Esophagus (tissue), 2 donors: Measurements from ENCODE around the gene ALLC. TPM values are rescaled to one million over a fixed set of nuclear protein-coding genes. Genes with fewer than 3 reads are reported as not detected.

Experiments used
- H3K27ac ChIP-seq, 2 donors: one replicate each; pipeline ENCODE4 v1.5.1; 2013; ENCODE audit warnings: low read depth in 2 of 2, mild to moderate bottlenecking in 2 of 2, inconsistent platforms in 1 of 2, low read length in 1 of 2, moderate library complexity in 1 of 2
- H3K27me3 ChIP-seq, 2 donors: one replicate each; pipeline ENCODE4 v1.6.1; 2013; ENCODE audit warnings: low read length in 2 of 2, control low read depth in 1 of 2, mild to moderate bottlenecking in 1 of 2; ENCODE audit not compliant: insufficient read depth in 2 of 2, control insufficient read depth in 1 of 2
- H3K36me3 ChIP-seq, 2 donors: one replicate each; pipeline ENCODE4 v1.6.1; 2013; ENCODE audit warnings: low read length in 1 of 2; ENCODE audit not compliant: control insufficient read depth in 2 of 2, insufficient read depth in 2 of 2
- H3K4me1 ChIP-seq, 2 donors: one replicate each; pipeline ENCODE4 v1.6.1; 2013; ENCODE audit warnings: low read length in 1 of 2; ENCODE audit not compliant: control insufficient read depth in 2 of 2, insufficient read depth in 2 of 2
- H3K4me3 ChIP-seq, 2 donors: one replicate each; pipeline ENCODE4 v1.5.1; 2013; ENCODE audit warnings: low read length in 2 of 2, mild to moderate bottlenecking in 2 of 2, low read depth in 1 of 2, moderate library complexity in 1 of 2
- H3K9me3 ChIP-seq, 2 donors: one replicate each; pipeline ENCODE4 v1.6.1; 2013; ENCODE audit warnings: mild to moderate bottlenecking in 2 of 2, low read depth in 1 of 2, low read length in 1 of 2, moderate library complexity in 1 of 2; ENCODE audit not compliant: control insufficient read depth in 2 of 2, insufficient read depth in 1 of 2
- WGBS, 2 donors: extraction: QIAGEN DNeasy Blood & Tissue Kit; methylation state at CpG; one replicate each; pipeline ENCODE4 v1.1.7; 2013; 5-methylcytosine and 5-hydroxymethylcytosine counted together
- polyA plus RNA-seq, 2 donors: library from polyadenylated mRNA; stranded (reverse); fragments of 200-250 nt; gene quantifications; one replicate each; pipeline ENCODE4 v1.2.3, GENCODE V29; 2013
- donor health status: healthy with polysubstance abuse.
- donor health status: Bipolar disorder and iron deficiency.

ALLC gene
- polyA plus RNA-seq, 2 donors = 0.04 TPM; not detected in 1

DNA sequence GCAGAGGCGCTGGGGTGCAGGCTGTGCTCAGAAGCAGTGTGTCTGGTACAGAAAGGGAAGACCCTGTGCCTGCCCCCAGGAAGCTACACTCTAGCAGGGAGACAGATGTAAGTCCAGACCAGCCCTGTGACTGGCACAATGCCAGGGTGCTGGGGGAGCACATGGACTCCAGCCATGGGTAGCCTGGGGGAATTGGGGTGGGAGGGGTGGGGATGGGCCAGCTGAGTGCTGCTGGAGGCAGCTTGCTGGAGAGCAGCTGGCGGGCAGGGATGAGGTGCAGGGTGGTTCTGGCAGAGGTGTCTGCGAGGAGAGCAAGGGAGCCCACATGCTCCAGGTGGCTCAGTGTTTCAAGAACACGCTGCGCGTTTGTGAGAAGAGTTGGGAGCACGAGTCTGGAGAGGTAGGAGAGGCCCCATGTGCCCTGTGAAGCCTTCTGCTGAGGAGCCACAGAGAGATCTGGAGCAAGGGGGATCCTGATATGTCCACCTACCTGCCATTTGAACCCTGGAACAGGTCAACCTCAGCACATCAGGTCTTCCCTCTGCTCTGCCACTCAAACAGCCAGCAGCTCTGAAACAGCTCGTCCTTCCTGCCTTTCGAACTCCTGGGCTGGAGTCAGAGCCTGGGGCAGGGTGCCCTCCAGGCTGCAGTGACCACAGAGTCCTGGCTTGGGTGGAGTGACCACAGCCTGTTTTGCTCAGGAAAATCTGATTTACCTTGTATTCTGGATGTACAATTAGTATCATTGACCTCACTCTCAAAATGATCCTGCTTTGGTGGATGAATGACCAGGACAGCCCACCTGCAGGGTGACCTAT lies 15.1 kb downstream of the ALLC start:
- Histone ChIP-seq H3K4me1 (no peaks in the 10 kb centered on the region), H3K27ac (no peak overlapping the region), H3K27me3 (no peaks in the 10 kb centered on the region), H3K9me3 (no peaks in the 10 kb centered on the region), H3K4me3 (no peak overlapping the region), H3K36me3 (no peaks in the 10 kb centered on the region)
- WGBS, 2 donors = 74 to 80% methylated on average over 9 of the region's 9 CpGs

- H3K4me3 ChIP-seq = no peak overlapping the region
Observed at GRCh38 chr2:3674066-3674845, 16.3 kb downstream of the ALLC start.

DNA sequence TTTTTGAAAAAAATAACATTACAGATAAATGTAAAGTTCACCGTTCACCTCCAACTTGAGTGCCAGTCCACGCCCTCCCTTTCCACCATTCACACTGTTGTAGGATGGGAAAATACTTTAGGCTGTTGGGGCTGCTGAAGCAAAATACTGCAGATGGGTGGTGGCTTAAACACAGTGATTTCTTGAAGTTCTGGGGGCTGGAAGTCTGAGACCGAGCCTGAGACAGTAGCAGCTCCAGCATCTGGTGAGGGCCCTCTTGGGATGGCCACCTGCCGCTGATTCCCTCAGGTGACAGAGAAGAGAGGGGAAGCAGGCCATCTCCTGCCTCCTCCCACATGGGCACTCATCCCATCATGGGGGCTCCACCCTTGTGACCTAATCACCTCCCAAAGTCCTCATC lies 17.7 kb downstream of the ALLC start:
- WGBS, 2 donors = 86 to 95% methylated on average over 4 of the region's 4 CpGs
- no peak overlapping the region for H3K4me3 ChIP-seq
- H3K27ac ChIP-seq = no peak overlapping the region
- H3K27me3 ChIP-seq = no peaks in the 10 kb centered on the region
- H3K36me3 ChIP-seq = no peaks in the 10 kb centered on the region
- no peaks in the 10 kb centered on the region for H3K9me3 ChIP-seq
- H3K4me1 ChIP-seq = no peaks in the 10 kb centered on the region

More at GRCh38 chr2:3674066-3674845, 16.3 kb downstream of the ALLC start:
- no peak overlapping the region for H3K27ac ChIP-seq
- H3K27me3 ChIP-seq = no peaks in the 10 kb centered on the region
- H3K4me1 ChIP-seq = no peaks in the 10 kb centered on the region
- WGBS, 2 donors = 88 to 89% methylated on average over 9 of the region's 9 CpGs
- no peaks in the 10 kb centered on the region for H3K9me3 ChIP-seq
- H3K36me3 ChIP-seq = no peaks in the 10 kb centered on the region

DNA sequence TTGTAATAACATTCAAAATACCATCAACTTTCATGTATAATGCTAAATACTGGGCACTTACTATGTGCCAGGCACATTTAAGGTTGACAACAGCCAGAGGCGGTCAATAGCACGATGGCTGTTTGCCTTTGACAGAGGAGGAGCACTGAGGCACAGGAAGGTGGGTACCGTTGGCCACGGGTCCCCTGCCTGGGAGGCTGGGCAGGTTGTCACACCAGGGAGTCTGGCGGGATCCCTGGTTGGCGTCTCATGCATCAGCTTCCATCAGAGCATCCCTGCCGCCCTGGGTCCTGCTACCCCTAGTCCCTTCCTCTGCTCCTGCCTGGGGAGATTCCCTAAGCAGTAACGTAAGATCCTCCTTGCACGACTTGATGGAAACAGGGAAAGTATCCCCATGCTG lies 19.4 kb downstream of the ALLC start:
- H3K4me3 ChIP-seq = no peak overlapping the region
- H3K4me1 ChIP-seq = no peaks in the 10 kb centered on the region
- H3K36me3 ChIP-seq = no peaks in the 10 kb centered on the region
- 84 to 90% methylated on average over 9 of the region's 9 CpGs for WGBS, 2 donors
- H3K27me3 ChIP-seq = no peaks in the 10 kb centered on the region
- H3K9me3 ChIP-seq = no peaks in the 10 kb centered on the region
- no peak overlapping the region for H3K27ac ChIP-seq

GRCh38 chr2:3678212-3678611 lies 20.2 kb downstream of the ALLC start:
- no peaks in the 10 kb centered on the region for H3K27me3 ChIP-seq
- H3K4me1 ChIP-seq = no peaks in the 10 kb centered on the region
- 75 to 84% methylated on average over 9 of the region's 9 CpGs for WGBS, 2 donors

DNA sequence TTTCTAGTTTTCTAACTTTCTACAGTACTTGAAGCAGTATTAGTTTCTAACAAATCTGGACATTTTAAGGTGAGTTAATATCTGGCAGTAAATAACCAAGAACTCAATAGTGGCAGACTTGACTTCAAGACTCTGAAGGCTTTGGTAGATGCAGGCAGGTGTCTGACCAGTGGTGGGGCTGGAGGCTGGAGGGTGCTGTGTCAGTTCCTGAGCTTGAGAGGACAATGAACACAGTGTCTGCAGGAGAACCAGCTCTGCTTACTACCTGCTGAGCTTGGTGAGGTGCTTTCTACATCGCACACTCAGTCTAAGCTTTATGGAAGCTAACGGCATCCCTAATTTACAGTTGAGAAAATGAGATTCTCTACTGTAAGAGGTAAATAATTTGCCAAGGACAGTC lies 21.2 kb downstream of the ALLC start:
- H3K4me1 ChIP-seq = no peaks in the 10 kb centered on the region
- no peaks in the 10 kb centered on the region for H3K36me3 ChIP-seq
- H3K27ac ChIP-seq = no peak overlapping the region
- WGBS, 2 donors = 83 to 96% methylated on average over 2 of the region's 2 CpGs
- no peaks in the 10 kb centered on the region for H3K27me3 ChIP-seq
- no peak overlapping the region for H3K4me3 ChIP-seq
- no peaks in the 10 kb centered on the region for H3K9me3 ChIP-seq

More at GRCh38 chr2:3678212-3678611, 20.2 kb downstream of the ALLC start:
- H3K27ac ChIP-seq = no peak overlapping the region
- H3K4me3 ChIP-seq = no peak overlapping the region
- H3K36me3 ChIP-seq = no peaks in the 10 kb centered on the region
- H3K9me3 ChIP-seq = no peaks in the 10 kb centered on the region

- WGBS, 2 donors = 84 to 87% methylated on average over 23 of the region's 23 CpGs
- Histone ChIP-seq H3K36me3 (no peaks in the 10 kb centered on the region), H3K27ac (no peak overlapping the region), H3K4me1 (no peaks in the 10 kb centered on the region), H3K4me3 (no peak overlapping the region), H3K9me3 (no peaks in the 10 kb centered on the region), H3K27me3 (no peaks in the 10 kb centered on the region)
Observed at GRCh38 chr2:3679616-3680393, 21.8 kb downstream of the ALLC start.

DNA sequence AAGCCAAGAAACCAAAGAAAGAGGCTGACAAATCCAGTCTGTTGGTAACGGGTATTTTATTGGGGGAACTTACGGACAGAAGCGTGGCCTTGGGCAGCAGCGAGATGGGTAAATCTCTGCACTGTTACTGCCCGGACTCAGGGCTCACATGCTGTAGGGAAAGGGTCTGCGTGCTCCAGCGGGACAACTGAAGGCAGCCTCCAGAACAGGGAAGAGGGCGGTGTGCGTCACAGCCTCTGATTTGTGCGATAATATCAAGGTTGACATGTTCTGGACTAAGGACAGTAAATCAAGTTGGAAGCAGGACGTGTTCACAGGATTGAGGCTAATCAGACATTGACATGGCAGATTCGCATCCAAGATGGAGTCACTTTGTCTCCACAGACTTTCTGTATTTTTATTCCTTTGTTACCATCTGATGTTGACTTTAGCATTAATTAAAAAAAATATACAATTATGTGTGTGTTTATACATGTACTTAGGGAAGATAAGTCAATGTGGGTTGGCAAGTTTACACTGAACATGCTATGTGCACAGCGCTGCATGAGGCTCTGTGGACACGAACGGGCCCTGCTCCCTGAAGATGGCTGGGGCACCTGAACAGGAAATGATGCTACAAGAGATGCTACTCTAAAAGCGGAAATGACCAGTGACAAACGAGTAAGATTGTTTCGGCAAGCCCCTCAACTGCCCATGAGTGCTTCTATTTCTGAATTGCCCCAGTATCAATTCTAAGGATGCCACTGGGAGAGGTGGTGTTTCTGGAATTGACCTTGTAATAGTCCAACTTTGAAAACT lies 22.7 kb downstream of the ALLC start:
- no peak overlapping the region for H3K4me3 ChIP-seq
- no peak overlapping the region for H3K27ac ChIP-seq
- no peaks in the 10 kb centered on the region for H3K9me3 ChIP-seq
- no peaks in the 10 kb centered on the region for H3K4me1 ChIP-seq
- H3K27me3 ChIP-seq = no peaks in the 10 kb centered on the region
- H3K36me3 ChIP-seq = no peaks in the 10 kb centered on the region
- WGBS, 2 donors = 88 to 89% methylated on average over 18 of the region's 18 CpGs

- 80 to 83% methylated on average over 5 of the region's 5 CpGs for WGBS, 2 donors
- H3K4me3 ChIP-seq = no peak overlapping the region
- H3K9me3 ChIP-seq = no peaks in the 10 kb centered on the region
- no peak overlapping the region for H3K27ac ChIP-seq
- H3K27me3 ChIP-seq = no peaks in the 10 kb centered on the region
- H3K36me3 ChIP-seq = no peaks in the 10 kb centered on the region
- H3K4me1 ChIP-seq = no peaks in the 10 kb centered on the region
Observed at GRCh38 chr2:3681625-3682024, 23.6 kb downstream of the ALLC start.
